Fibroblast of peridontal ligament (primary cell): ENCODE results near the gene ZNF354C.

Source experiments
- DNase-seq: peaks from one replicate; pipeline ENCODE4 v3.0.0-alpha.2; 2010; ENCODE audit errors: extremely low read depth

ZNF354C gene

DNA sequence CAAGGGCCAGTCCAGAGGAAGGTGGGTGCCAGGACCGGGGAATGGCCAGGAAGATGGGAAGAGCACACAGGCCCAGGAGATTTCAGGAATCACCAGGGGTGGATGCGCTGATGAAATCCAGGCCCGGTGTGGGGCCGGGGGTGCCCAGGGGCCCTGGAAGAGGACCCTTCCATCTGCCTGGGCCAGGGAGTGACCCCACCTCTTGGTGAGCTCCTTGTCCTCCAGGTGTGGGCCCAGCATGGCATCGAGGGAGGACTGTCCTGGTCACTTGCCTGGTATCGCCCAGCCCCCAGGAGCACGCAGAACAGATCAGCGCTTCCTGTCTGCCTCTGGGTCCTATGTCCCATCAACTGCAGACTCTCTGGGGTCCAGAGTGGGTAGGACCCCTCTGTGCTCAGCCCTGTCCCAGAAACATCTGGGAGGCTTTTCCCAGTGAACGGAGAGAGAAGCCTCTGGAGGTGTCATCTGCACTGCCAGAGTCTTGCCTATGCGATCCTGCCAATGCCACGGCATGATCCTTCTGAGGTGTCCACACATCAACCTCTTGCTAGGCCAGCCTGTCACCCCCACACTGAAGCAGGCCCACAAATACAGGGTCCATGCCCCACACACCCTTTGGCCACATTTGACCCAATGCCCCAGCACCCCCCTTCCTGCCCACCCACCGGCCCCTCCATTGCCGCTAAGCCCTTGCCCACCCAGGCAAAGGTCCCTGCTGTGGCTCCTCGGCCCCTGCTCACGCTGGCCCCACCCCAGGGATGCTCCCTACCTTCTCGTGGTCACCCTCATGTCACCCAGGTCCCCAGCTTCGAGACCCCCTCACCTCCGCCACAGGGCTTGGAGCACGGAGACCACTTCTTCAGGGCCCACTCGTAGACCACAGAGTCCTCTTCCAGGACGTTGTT lies 67.2 kb downstream of the ZNF354C start:
- DNase-seq = no peak

GRCh38 chr5:179128041-179128365 lies 67.8 kb downstream of the ZNF354C start:
- no peak for DNase-seq

GRCh38 chr5:179128976-179129375 lies 68.8 kb downstream of the ZNF354C start:
- DNase-seq = no peak

DNA sequence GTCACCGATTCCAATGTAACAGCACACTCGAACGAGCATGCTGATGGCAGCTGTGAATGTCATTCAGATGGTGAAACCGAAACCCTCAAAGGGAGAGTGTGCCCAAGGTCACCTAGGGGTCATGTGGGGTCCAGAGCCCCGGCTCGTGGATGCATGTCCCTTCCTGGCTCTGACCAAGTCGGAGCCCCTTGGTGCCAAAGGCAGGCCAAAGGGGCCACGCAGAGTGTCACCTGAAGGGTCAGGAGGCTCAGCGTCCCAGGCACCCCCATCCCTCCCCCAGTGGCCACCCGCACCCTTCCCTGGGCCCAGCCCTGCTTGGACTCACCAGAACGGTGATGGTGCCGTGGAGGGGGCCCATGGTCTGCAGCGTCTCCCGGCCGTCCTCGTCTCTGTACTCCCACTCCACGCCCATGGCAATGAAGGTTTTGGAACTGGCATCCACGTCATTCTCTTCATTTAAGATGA lies 69.5 kb downstream of the ZNF354C start:
- DNase-seq = no peak

- no peak for DNase-seq
These were observed 70.0 kb downstream of the ZNF354C start for GRCh38 chr5:179130101-179130681.

DNA sequence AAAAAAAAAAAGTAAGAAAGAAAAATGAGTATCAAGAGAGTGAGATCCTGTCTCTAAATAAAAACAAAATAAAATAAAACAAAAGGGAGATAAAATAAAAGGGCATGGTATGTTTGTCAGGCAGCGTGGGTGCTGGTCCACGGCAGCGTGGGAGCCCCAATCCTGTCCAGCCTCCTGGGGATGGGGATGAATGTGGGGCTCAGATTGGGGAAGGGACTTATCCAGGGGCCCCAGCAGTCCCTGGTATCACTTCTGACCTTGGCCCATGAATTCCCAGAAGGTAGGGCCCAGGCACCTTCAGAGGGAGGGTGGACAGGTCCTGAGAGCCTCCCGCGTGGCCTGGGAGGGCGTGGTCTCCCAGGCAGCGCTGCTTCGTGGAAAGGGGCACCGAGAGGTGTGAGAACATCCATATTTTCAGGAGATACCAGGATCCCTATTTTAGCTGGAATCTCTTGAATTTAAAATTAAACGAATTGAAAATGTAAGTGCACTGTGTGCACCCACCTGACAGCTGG lies 71.2 kb downstream of the ZNF354C start:
- DNase-seq = no peak

- DNase-seq = no peak
These were observed 71.9 kb downstream of the ZNF354C start for GRCh38 chr5:179131886-179132585.

- DNase-seq = no peak
These were observed 72.6 kb downstream of the ZNF354C start for GRCh38 chr5:179132586-179133355.
